Endothelial cell of umbilical vein (primary cell): ENCODE results near the gene RPL6. TPM values are rescaled to one million over a fixed set of nuclear protein-coding genes. Genes with fewer than 3 reads are reported as not detected.
"Not testable (repeated sequence)": the region's sequence is repeated elsewhere in the genome, so short reads cannot be mapped to it uniquely, and the experiment has no call there.

Experiments used
- BruUV-seq: library from RNA; stranded (reverse); fragments of 400-500 nt; replicated peaks from 2 replicates; lab custom pipeline; 2021; lab: Mats Ljungman, UMichigan
- CTCF ChIA-PET: fragments of 300-600, 350-600 bp; sonication (Branson Sonifier 250); formaldehyde crosslinking; loops from one replicate; lab custom pipeline; 2021; ENCODE audit warnings: antibody characterized with exemption, inconsistent platforms; lab: Charles Lee
- POLR2A ChIA-PET: fragments of 300-600, 350-600 bp; sonication (Branson Sonifier 250); formaldehyde crosslinking; loops from one replicate; lab custom pipeline; 2021; ENCODE audit warnings: antibody characterized with exemption, inconsistent platforms; lab: Charles Lee
- DNase-seq: peaks from one replicate; pipeline ENCODE4 v3.0.0-alpha.2; 2011; ENCODE audit warnings: low read depth, low spot score
- FAIRE-seq: peaks from 2 replicates; lab custom pipeline; 2011; peaks lifted over from hg19 to GRCh38; lab: Jason Lieb, UNC
- H2AFZ ChIP-seq: 2 replicates; pipeline ENCODE4 v1.6.0; 2012; ENCODE audit warnings: low read depth, low read length, control low read depth, inconsistent platforms
- H3K27ac ChIP-seq: 2 replicates; pipeline ENCODE4 v1.5.1; 2011; ENCODE audit warnings: low read depth, mild to moderate bottlenecking, control low read depth, low read length, moderate library complexity; ENCODE audit not compliant: insufficient read depth
- H3K27me3 ChIP-seq, 2 experiments: 2 replicates each; pipeline versions ENCODE4 v1.6.0 to v1.6.1; 2011; ENCODE audit warnings: low read length in 2 of 2, mixed read lengths in 1 of 2; ENCODE audit not compliant: control insufficient read depth in 2 of 2, insufficient read depth in 2 of 2
- H3K36me3 ChIP-seq, 2 experiments: 2 replicates in 1 of 2; 3 replicates in 1 of 2; pipeline ENCODE4 v1.5.1; 2011; ENCODE audit warnings: low read length in 2 of 2, mild to moderate bottlenecking in 1 of 2, moderate library complexity in 1 of 2; ENCODE audit not compliant: control insufficient read depth in 2 of 2, insufficient read depth in 2 of 2; ENCODE audit errors: extremely low read depth in 1 of 2
- H3K4me1 ChIP-seq: 3 replicates; pipeline ENCODE4 v1.5.1; 2011; ENCODE audit warnings: mild to moderate bottlenecking, low read length; ENCODE audit not compliant: control insufficient read depth, insufficient read depth; ENCODE audit errors: extremely low read depth
- H3K4me2 ChIP-seq: 2 replicates; pipeline ENCODE4 v1.6.1; 2011; ENCODE audit warnings: low read length, control low read depth, mixed read lengths; ENCODE audit not compliant: insufficient read depth
- H3K4me3 ChIP-seq, 3 experiments: fragments of 200-600 bp in 1 of 3; sonication (generic), shearing (Covaris generic) in 1 of 3; replicated peaks in 1 of 3; 2 replicates each; pipeline ENCODE4 v1.5.1; 2011 to 2016; ENCODE audit warnings: control low read depth in 3 of 3, low read length in 3 of 3, mild to moderate bottlenecking in 2 of 3, inconsistent platforms in 1 of 3, low read depth in 1 of 3, moderate library complexity in 1 of 3; ENCODE audit not compliant: insufficient read depth in 1 of 3
- H3K79me2 ChIP-seq: 2 replicates; pipeline ENCODE4 v1.6.0; 2012; ENCODE audit warnings: low read length, inconsistent platforms; ENCODE audit not compliant: control insufficient read depth, insufficient read depth
- H3K9ac ChIP-seq: replicated peaks from 2 replicates; pipeline ENCODE3; 2011; ENCODE audit warnings: low read length, control low read depth; ENCODE audit not compliant: insufficient read depth; ENCODE audit errors: extremely low read depth
- H3K9me1 ChIP-seq: replicated peaks from 3 replicates; pipeline ENCODE4 v1.6.0; 2011; ENCODE audit warnings: mild to moderate bottlenecking, low read length; ENCODE audit not compliant: control insufficient read depth, insufficient read depth; ENCODE audit errors: extremely low read depth
- H3K9me3 ChIP-seq: replicated peaks from 2 replicates; pipeline ENCODE4 v1.5.1; 2012; ENCODE audit warnings: low read length, inconsistent platforms; ENCODE audit not compliant: control insufficient read depth, insufficient read depth
- H4K20me1 ChIP-seq: replicated peaks from 2 replicates; pipeline ENCODE3; 2011; ENCODE audit warnings: mild to moderate bottlenecking, low read length; ENCODE audit not compliant: control insufficient read depth, insufficient read depth; ENCODE audit errors: extremely low read depth
- EZH2 ChIP-seq: IDR thresholded peaks from 2 replicates; pipeline ENCODE4 v1.6.1; 2012; ENCODE audit warnings: borderline replicate concordance, low read depth, mild to moderate bottlenecking, moderate library complexity, low read length, inconsistent platforms; ENCODE audit not compliant: severe bottlenecking
- dilution Hi-C: fragments of 300-500 bp; cut with MboI; formaldehyde crosslinking; loops from one replicate; pipeline ENCODE4 v1.15.0; 2019; ENCODE audit warnings: low sequenced_read_pairs; ENCODE audit not compliant: extremely low pct_ligation_motif_present
- intact Hi-C: fragments of 100-400 bp; cut with micrococcal nuclease; formaldehyde crosslinking; loops from one replicate; pipeline ENCODE4 v1.10.0; 2022
- polyA plus RNA-seq, 4 experiments: library from polyadenylated mRNA; depleted of rRNA in 3 of 4; stranded (reverse) in 3 of 4; unstranded in 1 of 4; fragments of >200 nt; gene quantifications; 2 replicates each; pipeline versions ENCODE4 v1.2.1 to v1.2.3, GENCODE V29; 2011 to 2012; ENCODE audit warnings: missing spikeins in 1 of 4
- total RNA-seq: library from RNA; stranded (reverse); gene quantifications from 2 replicates; pipeline ENCODE4 v1.2.3, GENCODE V29; 2021

Gene RPL6
- total and polyA plus RNA-seq, 2 donors (not counting 3 experiments of a cell fraction or from before 2014, with no cell fraction given) = 998 to 1,385 TPM

- CTCF ChIA-PET = no interaction called here
These were observed 8.8 kb upstream of the RPL6 start for GRCh38 chr12:112418273-112418607.

GRCh38 chr12:112415457-112415856 lies 6.1 kb upstream of the RPL6 start:
- H3K36me3 ChIP-seq, H3K9me3 ChIP-seq, H3K27ac ChIP-seq, H3K4me3 ChIP-seq, H3K9ac ChIP-seq, POLR2A ChIA-PET, BruUV-seq, DNase-seq, dilution Hi-C loops, H2AFZ ChIP-seq, H3K4me2 ChIP-seq, H3K9me1 ChIP-seq, H3K27me3 ChIP-seq, H4K20me1 ChIP-seq, FAIRE-seq: not testable (repeated sequence)
- CTCF ChIA-PET = interaction anchor here (0.9 kb wide), 1 partner anchor 217 kb away, joined by 3 read pairs; no protein-coding TSS in a partner anchor
- intact Hi-C loops = loop anchor here (10.0 kb wide), 1 partner anchor 571 kb away; the partner anchor contains the start of gene MAPKAPK5
- Histone ChIP-seq H3K4me1 (peaks cover 12% of the 10 kb centered on the region), H3K79me2 (peaks cover 14% of the 10 kb centered on the region)

More at GRCh38 chr12:112418273-112418607, 8.8 kb upstream of the RPL6 start:
- H3K9me1 ChIP-seq = no peaks in the 10 kb centered on the region
- BruUV-seq = TSS peak; percentile 96
- peak overlapping the region; percentile 45 for H2AFZ ChIP-seq
- dilution Hi-C loops = no loop called here
- DNase-seq (no peak), FAIRE-seq (no peak)
- H3K36me3 ChIP-seq = no peaks in the 10 kb centered on the region
- H3K4me3 ChIP-seq = peak overlapping the region; percentile 47 to 98 (median 78)
- peaks cover 0 to 4% of the 10 kb centered on the region in 2 experiments for H3K27me3 ChIP-seq
- no peak for TF ChIP-seq EZH2
- H3K9me3 ChIP-seq = no peaks in the 10 kb centered on the region
- peak overlapping the region; percentile 98 for H3K9ac ChIP-seq
- POLR2A ChIA-PET = no interaction called here
- peaks cover 10% of the 10 kb centered on the region for H4K20me1 ChIP-seq
- H3K4me2 ChIP-seq = peak overlapping the region; percentile 55
- peaks cover 42% of the 10 kb centered on the region for H3K79me2 ChIP-seq
- intact Hi-C loops = loop anchor here (1.0 to 10.0 kb wide), 2 partner anchors 9 to 573 kb away; partner anchors contain the start of genes MAPKAPK5 and RPL6
- H3K27ac ChIP-seq = peak overlapping the region; percentile 91
- H3K4me1 ChIP-seq = peaks cover 21% of the 10 kb centered on the region
